A549 (cell line): ENCODE measurements around the gene TBC1D1.

Experiments
- BCL3 ChIP-seq: fragments of >200 bp; sonication (Bioruptor Twin); formaldehyde crosslinking; IDR thresholded peaks from 3 replicates; pipeline ENCODE4 v1.6.1; 2016
- CTCF ChIP-seq: fragments of >200 bp; sonication (Bioruptor Twin); formaldehyde crosslinking; IDR thresholded peaks from 3 replicates; pipeline ENCODE4 v1.5.1; 2016
- EP300 ChIP-seq, 2 experiments: fragments of >200 bp; sonication (Bioruptor Twin); formaldehyde crosslinking; IDR thresholded peaks; 2 replicates in 1 of 2; 3 replicates in 1 of 2; pipeline ENCODE4 v1.6.1; 2016 to 2017
- HDAC2 ChIP-seq: fragments of 200-600 bp; sonication (generic); IDR thresholded peaks from 2 replicates; pipeline ENCODE4 v1.6.1; 2016
- HOXA7 ChIP-seq: fragments of 250-450 bp; sonication (Bioruptor Pico); IDR thresholded peaks from 2 replicates; pipeline ENCODE4 v1.5.0; 2020; ENCODE audit warnings: mild to moderate bottlenecking, moderate library complexity
- JUN ChIP-seq, 2 experiments: fragments of >200 bp; sonication (Bioruptor Twin); formaldehyde crosslinking; IDR thresholded peaks; 2 replicates in 1 of 2; 3 replicates in 1 of 2; pipeline ENCODE4 v1.6.1; 2016 to 2017
- KDM1A ChIP-seq: fragments of 200-600 bp; sonication (generic); IDR thresholded peaks from 2 replicates; pipeline ENCODE4 v1.6.1; 2016; ENCODE audit warnings: low read depth, mild to moderate bottlenecking
- MAFK ChIP-seq: fragments of 450-650 bp; IDR thresholded peaks from 2 replicates; pipeline ENCODE4 v1.6.1; 2014; ENCODE audit not compliant: partially characterized antibody
- MAZ ChIP-seq: fragments of 150-350 bp; IDR thresholded peaks from 2 replicates; pipeline ENCODE4 v1.6.1; 2014; ENCODE audit warnings: antibody characterized with exemption, low read depth, low read length, borderline replicate concordance
- POLR2A ChIP-seq: IDR thresholded peaks from 2 replicates; pipeline ENCODE4 v1.6.1; 2012; ENCODE audit warnings: mild to moderate bottlenecking, low read length
- RARB ChIP-seq: fragments of 250-450 bp; sonication (Bioruptor Pico); IDR thresholded peaks from 2 replicates; pipeline ENCODE4 v1.8.0; 2021; ENCODE audit warnings: mild to moderate bottlenecking, moderate library complexity
- RNF2 ChIP-seq: fragments of 200-600 bp; sonication (generic); IDR thresholded peaks from 2 replicates; pipeline ENCODE4 v1.6.1; 2016; ENCODE audit warnings: low read depth, mild to moderate bottlenecking, antibody characterized with exemption, moderate library complexity, borderline replicate concordance
- SMC3 ChIP-seq: fragments of >200 bp; sonication (Bioruptor Twin); formaldehyde crosslinking; IDR thresholded peaks from 3 replicates; pipeline ENCODE4 v1.6.1; 2018; ENCODE audit warnings: inconsistent platforms

GRCh38 chr4:37881811-37882210 lies 9.1 kb upstream of the TBC1D1 start:
- TF ChIP-seq CTCF = no peak
- TF ChIP-seq RARB (CRISPR knock-in tag) = no peak
- no peak for TF ChIP-seq POLR2A
- TF ChIP-seq BCL3 = no peak
- no peak for TF ChIP-seq RNF2
- no peak for TF ChIP-seq MAZ
- no peak for TF ChIP-seq SMC3
- no peak for TF ChIP-seq JUN (IDR thresholded peaks at IDR 0.05)
- no peak for TF ChIP-seq MAFK
- no peak for TF ChIP-seq HOXA7
- TF ChIP-seq KDM1A = no peak
- TF ChIP-seq EP300 (IDR thresholded peaks at IDR 0.05) = no peak
- TF ChIP-seq HDAC2 = no peak
